22Rv1 (cell line): ENCODE results near the gene LYST.

Source experiments
- CTCF ChIP-seq: fragments of 450-650 bp; IDR thresholded peaks from 2 replicates; pipeline ENCODE4 v1.5.1; 2017; ENCODE audit warnings: mild to moderate bottlenecking
- ZFX ChIP-seq: fragments of 450-650 bp; IDR thresholded peaks from 2 replicates; pipeline ENCODE4 v1.6.1; 2017; ENCODE audit warnings: antibody characterized with exemption, borderline replicate concordance

- TF ChIP-seq CTCF (no peak), ZFX (no peak)
These were observed 81.8 kb downstream of the LYST start for GRCh38 chr1:235784950-235785349.
